AG20443 (cell line): ENCODE measurements around the gene ZNF710.

Source experiments
- DNase-seq: peaks from one replicate; pipeline ENCODE4 v3.0.0; 2012; ENCODE audit warnings: low spot score, mixed read lengths

The ZNF710 gene

DNA sequence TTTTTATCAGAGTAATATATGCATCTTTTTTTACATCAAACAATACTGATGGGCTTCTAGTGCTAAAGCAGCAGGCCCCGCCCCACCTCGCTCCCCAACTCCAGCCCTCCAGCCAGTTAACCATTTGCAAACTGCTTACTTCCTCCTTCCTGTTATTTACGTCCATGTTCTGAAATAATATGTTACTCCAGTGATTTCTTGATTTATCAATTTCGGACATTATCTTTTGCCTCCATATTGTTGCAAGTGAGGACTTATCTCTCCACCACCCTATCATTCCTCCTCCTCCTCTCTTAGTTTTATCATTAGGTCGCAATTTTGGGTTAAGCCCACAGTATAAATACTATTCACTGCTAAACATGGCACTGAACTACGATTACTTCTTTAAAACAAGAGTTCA lies 39.5 kb downstream of the ZNF710 start:
- no peak for DNase-seq

DNA sequence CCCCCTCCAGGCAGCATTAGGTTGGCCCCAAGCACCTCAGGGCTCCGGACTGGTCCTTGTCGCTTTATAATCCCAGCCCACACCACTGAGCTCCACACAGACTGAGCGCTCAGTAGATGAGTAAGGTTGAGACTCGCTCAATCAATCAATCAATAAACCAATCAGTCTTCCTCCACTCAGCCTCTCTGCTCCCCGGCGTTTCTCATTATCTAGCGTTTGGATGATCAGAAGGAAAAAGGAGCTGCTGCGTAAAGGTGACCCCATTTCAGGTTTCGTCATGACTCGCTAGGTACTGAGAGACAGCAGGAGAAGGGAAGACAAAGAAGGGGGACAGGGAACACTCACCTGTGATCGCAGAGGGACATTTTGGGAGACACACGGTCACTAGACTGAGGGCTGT lies 41.2 kb downstream of the ZNF710 start:
- DNase-seq, result no peak

- no peak for DNase-seq
Observed at GRCh38 chr15:90042766-90043529, 41.8 kb downstream of the ZNF710 start.

DNA sequence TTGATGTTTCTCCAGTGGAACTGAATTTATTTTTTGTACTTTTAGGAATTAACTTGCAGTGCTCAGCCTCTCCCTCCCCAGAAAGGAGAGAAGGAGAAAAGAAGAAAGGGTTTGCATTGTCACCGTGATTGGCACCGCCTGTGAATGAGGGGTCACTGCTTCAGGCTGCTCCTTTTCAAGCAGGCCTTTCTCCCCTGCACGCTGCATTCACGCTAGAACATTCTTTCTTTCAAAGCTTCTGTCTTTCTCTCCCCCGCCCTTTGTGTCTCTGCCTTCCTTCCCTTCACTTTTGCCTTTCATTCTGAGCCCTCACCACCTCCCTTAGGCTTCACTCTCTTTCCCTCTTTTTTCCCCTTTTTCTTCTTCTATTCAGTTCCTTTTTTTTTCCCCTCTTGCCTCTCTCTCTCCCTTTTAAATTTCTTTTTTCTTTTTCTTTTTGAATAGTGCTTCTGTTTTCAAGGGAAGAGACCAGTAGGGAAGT lies 42.4 kb downstream of the ZNF710 start:
- DNase-seq, result no peak

GRCh38 chr15:90044191-90044590 lies 43.1 kb downstream of the ZNF710 start:
- DNase-seq, result no peak

DNA sequence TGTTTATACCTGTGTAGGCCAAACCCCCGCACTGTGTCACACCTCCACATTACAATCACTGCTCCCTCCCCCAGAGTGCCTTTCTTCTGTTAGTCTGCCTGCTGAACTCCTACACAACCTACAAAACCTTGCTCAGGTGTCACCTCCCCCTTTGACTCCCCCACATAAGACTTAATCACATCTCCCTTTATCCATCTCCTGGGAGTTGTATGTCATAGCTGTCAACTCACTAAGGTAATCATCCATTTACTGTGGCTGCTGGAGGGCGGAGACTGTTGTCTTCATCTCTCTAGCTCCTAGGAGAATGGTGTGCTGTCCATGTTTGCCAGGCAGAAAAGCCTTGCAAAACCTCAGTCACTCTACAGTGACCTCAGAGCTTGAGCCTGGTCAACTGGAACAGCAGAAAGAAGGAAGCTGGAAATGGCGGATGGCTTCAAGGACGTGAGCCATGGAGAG lies 43.8 kb downstream of the ZNF710 start:
- no peak for DNase-seq

GRCh38 chr15:90046289-90046688 lies 45.2 kb downstream of the ZNF710 start:
- DNase-seq, result no peak

DNA sequence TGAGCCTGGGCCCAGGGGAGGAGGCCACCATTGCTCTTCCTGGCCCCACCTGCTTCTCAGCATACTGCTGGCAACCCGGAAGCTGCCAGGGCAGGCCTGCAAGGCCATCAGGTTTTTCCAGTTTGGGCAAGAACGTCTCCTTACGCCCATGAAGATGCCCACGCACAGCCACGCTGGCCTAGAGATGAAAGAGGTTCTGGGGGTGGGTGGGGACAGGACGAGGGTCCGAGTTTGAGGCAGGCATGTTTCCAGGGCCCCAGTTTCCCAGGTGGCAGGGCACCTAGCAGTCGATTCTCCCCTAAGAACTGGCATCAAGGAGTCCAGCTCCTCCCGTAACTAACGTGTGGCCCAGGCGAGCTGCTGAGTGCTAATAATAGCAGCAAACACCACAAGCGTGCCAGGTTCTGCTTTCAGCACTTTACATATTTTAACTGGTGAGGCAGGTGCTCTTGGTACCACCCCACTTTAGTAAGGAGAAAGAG lies 45.8 kb downstream of the ZNF710 start:
- DNase-seq, result no peak

DNA sequence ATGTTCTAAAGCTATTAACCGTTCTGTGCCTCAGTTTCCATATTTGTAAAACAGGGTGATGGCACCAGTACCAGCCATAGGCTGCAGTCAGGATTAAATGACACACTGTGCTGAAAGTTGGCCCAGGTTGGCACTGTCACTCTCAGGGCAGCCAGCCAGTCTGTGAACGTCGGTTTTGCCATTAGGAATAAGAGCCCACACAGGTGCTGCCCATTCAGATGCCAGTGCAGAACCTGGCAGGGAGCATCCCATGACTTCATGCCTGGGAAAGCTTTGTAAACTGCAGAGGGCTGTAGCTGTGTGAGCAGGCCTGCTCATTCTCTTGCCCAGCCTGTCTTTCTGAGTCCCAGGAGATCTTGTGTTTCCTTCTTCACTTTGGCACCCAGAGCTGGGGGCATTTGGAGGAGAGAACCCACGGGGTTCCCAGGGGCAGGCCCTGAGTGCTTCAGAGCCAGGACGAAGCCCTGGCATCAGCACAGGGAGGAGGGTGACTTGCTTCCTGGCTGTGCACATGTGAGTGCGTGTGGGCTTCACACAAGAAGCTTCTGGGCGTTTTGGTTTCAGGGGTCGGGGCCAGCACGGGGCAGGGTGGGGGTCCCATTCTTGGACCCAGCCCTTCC lies 46.9 kb downstream of the ZNF710 start:
- DNase-seq, result no peak

DNA sequence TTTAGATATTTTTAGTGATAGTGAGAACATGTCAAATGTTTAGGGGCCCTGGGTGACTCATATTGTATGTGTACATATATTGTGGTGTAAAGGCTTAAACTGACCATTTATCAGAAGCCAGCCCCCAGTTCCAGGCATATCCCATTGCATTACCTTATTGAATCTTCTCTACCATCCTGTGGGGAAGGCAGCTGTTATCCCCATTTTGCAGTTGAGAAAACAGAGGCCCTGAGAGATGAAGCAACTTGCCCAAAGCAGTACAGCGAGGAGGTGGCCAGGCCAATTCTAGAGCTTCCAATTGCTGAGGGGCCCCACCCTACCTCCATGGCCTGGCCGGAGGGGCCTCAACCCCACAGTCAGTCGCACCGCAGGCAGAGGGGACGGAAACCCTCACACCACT lies 47.9 kb downstream of the ZNF710 start:
- DNase-seq, result no peak

DNA sequence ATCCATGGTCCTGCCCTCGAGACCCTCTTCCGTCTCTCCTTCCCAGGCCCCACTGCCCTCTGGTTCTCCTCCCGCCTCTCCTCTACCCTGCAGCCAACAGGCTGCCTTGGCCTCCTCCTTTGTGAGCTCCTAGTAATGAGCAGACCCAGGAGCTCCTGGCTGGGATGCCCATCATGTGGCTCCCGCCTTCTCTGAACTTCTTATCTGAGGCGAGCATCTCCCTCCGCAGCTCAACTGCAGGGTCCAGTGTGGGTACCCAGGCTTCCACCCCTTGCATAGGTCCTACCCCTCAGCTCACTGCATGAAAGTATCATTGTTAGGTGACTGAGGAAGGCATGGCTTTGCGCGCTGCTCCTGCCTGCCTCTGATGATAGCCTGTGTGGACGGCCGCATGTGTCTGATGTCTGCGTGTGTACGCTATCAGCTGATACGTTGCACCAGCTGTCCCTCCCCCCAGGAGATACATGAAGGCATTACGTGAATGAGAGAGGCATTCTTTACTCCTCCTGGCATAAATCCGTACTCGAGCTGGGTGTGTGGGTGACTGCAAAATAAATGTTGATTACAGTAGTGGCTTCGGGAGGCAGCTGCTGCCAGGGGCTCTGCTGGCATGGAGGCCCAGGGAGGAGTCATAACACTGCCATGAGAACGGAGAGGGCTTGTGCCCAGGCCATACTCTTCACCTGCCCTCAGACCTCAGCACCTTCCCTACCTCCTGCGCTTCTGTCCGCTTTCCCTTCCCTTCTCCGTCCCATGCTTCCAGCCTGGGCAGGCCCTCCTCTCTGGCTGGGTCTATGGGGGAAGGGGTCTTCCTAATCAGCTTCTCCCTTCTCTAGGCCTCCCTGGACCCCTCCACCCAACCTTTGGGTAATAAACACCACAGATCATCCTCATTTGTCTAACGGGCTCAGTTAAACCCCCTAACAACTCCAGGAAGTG lies 48.8 kb downstream of the ZNF710 start:
- no peak for DNase-seq

- no peak for DNase-seq
Observed at GRCh38 chr15:90051874-90052273, 50.8 kb downstream of the ZNF710 start.

GRCh38 chr15:90053685-90054466 lies 52.8 kb downstream of the ZNF710 start:
- no peak for DNase-seq

GRCh38 chr15:90054618-90055097 lies 53.5 kb downstream of the ZNF710 start:
- DNase-seq, result no peak

DNA sequence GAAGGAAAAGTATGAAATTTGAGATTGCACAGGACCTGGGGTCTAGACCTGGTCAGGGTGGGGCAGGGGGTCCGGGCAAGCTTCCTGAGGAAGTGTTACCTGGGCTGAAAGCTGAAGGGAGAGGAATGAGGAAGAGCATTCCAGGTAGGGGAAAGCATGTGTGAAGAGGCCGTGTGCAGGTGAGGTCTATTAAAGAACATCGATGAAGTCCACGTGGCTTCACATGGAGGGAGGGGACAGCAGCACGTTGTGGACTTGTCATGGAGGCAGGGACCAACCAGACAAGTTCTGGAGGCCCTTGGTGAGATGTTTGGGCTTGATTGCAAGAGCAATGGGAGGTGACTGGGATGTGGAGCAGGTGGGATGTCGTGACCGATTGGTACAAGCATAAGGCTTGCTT lies 54.1 kb downstream of the ZNF710 start:
- DNase-seq, result no peak

GRCh38 chr15:90056529-90056928 lies 55.4 kb downstream of the ZNF710 start:
- no peak for DNase-seq

GRCh38 chr15:90058308-90058707 lies 57.2 kb downstream of the ZNF710 start:
- no peak for DNase-seq

GRCh38 chr15:90058775-90059174 lies 57.7 kb downstream of the ZNF710 start:
- no peak for DNase-seq

GRCh38 chr15:90059208-90059985 lies 58.3 kb downstream of the ZNF710 start:
- DNase-seq, result no peak

GRCh38 chr15:90060797-90061196 lies 59.7 kb downstream of the ZNF710 start:
- peak; percentile 40 for DNase-seq

DNA sequence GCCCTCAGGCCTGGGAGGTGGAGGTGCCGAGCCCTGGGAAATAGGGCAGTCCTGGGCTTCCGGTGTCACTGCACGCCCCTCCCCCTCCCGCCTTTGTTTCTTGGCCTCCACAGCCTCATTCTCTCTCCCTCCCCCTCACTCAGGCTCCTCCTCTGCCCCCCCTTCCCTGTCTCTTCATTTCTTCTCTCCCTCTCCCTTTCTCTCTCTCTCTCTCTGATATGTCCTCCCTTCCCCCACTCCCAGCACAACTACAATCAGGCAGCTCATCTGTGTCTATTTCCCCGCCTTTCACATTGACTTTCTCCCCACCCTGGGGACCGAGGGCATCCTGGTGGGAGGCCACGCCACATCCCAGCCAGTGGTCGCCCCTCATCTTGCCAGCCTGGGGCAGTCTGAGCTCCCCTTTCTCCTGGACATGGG lies 60.9 kb downstream of the ZNF710 start:
- DNase-seq, result no peak
